Myocyte (in vitro differentiated cells): ENCODE results near the gene REC114. TPM values are rescaled to one million over a fixed set of nuclear protein-coding genes. Genes with fewer than 3 reads are reported as not detected.
"Not testable (repeated sequence)": the region's sequence is repeated elsewhere in the genome, so short reads cannot be mapped to it uniquely, and the experiment has no call there.

Source experiments
- DNase-seq: peaks from one replicate; pipeline ENCODE4 v3.0.0-alpha.2; 2012; ENCODE audit warnings: low read depth
- total RNA-seq: library from RNA; depleted of rRNA; stranded (reverse); fragments of >200 nt; gene quantifications from 2 replicates; pipeline ENCODE4 v1.2.3, GENCODE V29; 2014

Gene REC114
- total RNA-seq, 1 donor from 2014 or later: not detected

- no peak for DNase-seq
Observed at GRCh38 chr15:73455876-73456275, 12.9 kb downstream of the REC114 start.

DNA sequence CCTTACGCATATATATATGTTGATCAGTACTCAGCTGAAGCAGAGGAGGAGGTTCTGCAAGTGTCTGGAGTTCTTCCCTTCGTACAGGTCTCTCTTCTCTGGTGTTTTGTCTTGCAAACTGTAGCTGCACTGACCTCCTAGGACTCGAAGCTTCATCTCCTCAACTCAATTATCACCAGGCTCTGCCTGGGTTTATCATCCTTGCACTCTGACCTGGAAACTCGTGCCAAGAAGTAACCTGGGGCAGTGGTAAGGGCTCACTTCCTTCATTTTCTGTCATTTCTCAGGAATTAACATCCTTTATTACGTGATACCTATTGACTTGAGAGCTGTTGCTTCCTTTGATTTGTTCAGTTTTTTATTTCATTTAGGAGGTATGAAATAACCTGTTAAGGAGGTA, 14.4 kb downstream of the REC114 start:
- DNase-seq: no peak

- DNase-seq: no peak
Observed at GRCh38 chr15:73460662-73461061, 17.7 kb downstream of the REC114 start.

DNA sequence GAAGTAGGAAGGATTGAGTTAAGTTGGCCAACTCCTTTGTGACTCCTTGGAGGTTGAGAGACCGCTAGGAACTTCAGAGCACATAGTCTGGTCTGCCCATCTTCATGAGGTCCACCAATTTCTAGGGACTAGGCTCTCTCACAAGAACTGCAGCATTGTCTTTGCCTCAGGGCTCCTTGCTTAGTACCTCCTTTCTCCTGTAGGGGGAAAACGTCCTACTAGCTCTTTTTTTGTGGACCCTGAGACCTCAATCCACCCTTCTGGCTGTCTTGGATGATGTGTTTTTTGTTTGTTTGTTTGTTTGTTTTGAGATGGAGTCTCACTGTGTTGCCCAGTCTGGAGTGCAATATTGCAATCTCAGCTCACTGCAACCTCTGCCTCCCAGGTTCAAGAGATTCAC, 21.6 kb downstream of the REC114 start:
- no peak for DNase-seq

- DNase-seq: no peak
Observed at GRCh38 chr15:73467758-73468157, 24.8 kb downstream of the REC114 start.

- no peak for DNase-seq
Observed at GRCh38 chr15:73474785-73475184, 31.8 kb downstream of the REC114 start.

DNA sequence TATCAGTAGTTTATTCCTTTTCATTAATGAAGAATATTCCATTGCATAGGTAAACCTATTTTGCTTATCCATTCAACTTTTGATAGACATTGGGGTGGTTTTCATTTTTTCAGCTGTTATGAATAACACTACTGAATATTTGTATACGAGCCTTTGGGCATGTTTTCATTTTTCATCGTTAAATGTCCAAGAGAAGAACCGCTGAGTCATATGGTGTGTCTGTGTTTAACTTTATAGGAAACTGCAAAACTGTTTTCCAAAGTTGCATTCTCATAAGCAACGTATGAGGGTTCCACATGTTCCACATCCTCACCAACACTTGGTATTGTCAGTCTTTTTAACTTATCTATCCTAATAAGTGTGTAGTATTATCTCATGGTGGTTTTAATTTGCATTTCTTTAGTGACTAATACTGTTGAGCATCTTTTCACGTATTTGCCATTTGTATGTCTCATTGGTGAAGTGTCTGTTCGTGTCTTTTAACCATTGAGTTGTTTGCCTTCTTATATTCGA, 33.8 kb downstream of the REC114 start:
- no peak for DNase-seq

- DNase-seq: no peak
Observed at GRCh38 chr15:73480050-73480449, 37.1 kb downstream of the REC114 start.

- no peak for DNase-seq
Observed at GRCh38 chr15:73482166-73482565, 39.2 kb downstream of the REC114 start.

GRCh38 chr15:73483053-73483452, 40.1 kb downstream of the REC114 start:
- DNase-seq: no peak

- no peak for DNase-seq
Observed at GRCh38 chr15:73485372-73485771, 42.4 kb downstream of the REC114 start.

DNA sequence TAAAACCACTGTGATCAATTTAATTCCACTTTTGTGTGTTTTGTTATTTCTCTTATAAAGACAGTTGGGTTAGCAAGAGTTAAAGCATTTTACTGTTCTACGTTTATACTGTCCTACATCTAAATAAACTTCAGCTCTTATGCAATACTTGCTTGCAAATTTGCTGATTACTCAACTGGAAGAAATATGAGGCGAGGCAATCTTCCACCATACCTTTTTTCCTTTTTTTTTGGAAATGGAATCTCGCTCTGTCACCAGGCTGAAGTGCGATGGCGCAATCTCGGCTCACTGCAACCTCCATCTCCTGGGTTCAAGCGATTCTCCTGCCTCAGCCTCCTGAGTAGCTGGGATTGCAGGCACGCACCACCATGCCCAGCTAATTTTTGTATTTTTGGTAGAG, 42.9 kb downstream of the REC114 start:
- not testable (repeated sequence) for DNase-seq

DNA sequence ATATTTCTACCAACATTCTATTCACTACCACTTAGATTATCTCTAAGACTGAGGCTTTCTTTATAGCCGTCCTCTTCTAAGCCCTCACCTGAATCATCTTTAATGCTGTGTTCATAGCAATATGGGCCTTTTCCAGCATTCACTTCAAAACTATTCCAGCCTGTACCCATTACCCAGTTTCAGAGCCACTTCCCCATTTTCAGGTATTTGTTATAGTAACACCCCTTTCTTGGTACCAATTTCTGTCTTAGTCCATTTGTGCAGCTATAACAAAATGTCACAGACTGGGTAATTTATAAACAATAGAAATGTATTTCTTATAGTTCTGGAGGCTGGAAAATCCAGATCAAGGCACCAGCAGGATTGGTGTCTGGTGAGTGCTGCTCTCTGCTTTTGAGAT, 45.7 kb downstream of the REC114 start:
- no peak for DNase-seq

- DNase-seq: no peak
Observed at GRCh38 chr15:73493922-73494321, 51.0 kb downstream of the REC114 start.

DNA sequence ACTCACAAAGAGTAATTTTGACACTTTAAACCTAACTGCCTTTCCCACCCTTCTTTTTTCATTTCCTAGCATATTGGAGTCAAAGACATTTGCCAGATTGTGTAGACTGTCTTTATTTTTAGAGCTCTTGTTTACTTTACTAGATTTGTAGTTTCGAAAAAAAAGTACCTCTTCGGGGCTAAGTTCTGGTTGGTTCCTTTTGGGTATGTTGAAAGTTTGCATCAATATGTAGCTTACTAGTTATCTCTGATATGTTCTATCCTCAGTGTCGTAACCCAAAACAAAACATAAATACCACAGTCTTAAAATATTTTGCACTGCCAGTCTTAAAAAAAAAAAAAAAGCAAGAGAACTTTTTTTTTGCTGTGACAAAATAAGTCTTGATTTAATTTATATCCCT, 52.2 kb downstream of the REC114 start:
- DNase-seq: no peak

DNA sequence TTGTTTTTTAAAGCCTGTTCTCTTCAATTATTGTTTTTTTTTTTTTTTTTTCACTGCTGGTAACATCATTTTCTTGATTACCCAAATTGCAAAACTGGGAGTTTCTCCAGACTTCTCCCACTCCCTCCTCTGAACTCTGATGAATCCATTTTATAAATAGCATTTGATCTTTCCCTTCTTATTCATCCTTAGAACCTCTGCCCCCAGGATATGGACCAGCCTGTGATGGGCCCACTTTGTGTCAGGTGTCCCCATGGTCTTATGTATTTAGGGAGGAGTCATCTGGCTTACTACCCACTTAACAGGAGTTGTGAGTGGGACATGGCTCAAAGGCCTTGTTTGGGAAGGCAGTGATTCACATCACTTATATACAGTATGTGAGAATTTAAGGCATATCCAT, 57.7 kb downstream of the REC114 start:
- no peak for DNase-seq

DNA sequence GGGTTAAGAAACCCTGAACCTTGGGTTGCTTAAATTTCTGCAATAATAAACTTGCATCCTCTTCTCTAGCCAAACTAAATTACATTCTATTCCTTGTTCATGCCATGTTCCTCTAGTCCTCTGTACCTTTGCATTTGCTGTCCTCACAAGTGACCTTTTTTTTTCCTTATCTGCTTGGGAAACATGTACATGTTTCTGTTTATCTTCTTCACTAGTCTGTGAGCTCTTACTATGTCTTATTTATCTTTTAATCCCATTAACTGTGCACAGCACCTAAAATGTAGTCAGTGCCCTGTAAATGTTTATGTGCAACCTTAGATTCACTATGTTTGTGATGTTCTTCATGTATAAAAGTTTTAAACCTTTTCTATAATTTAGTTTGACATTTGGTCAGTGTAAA, 61.9 kb downstream of the REC114 start:
- no peak for DNase-seq

GRCh38 chr15:73515527-73515926, 72.6 kb downstream of the REC114 start:
- DNase-seq: no peak

- no peak for DNase-seq
Observed at GRCh38 chr15:73517566-73517965, 74.6 kb downstream of the REC114 start.

- DNase-seq: no peak
Observed at GRCh38 chr15:73518180-73518862, 75.4 kb downstream of the REC114 start.

DNA sequence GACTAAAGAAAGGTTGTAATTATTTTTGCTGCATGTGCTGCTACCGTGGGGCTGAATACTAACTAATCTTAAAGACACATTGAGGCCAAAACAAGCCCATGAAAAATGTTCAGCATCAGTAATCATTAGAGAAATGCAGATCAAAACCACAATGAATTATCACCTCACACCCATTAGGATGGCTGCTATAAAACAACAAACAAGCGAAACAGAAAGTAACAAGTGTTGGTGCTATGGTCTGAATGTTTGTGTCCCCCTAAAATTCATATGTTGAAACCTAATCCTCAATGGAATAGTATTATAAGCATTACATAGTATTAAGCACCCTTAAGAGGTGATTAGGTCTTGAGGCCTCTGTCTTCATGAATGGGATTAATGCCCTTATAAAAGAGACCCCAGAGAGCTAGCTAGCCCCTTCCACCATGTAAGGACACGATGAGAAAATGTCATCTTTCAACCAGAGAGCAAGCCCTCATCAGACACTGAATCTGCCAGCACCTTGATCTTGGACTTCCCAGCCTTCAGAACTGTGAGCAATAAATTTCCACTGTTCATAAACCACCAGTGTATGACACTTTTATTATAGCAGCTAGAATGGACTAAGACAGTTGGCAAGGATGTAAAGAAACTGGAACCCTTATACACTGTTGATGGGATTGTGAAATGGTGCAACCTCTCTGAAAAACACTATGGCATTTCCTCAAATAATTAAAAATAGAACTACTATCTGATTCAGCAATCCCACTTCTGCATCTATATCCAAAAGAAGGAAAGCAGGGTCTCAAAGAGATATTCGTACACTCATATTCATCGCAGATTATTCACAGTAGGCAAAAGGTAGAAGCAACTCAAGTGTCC, 76.1 kb downstream of the REC114 start:
- no peak for DNase-seq

DNA sequence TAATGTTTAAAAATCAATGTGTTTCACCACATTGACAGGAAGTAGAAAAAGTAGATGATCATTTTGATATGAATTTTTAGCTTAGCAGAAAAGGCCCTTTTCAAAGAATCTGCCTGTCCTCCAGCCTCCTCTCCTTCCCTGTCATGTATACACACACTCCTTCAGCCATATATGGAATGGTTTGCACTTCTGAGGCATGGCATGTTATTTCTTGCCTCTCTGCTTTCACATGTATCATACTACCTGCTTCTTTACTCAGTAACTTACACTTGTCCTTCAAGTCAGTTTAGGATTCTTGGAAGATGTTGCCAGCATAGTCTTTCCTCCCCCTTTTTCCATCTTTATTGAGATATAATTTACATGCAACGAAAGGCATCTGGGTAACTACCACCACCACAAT, 79.0 kb downstream of the REC114 start:
- no peak for DNase-seq

- DNase-seq: no peak
Observed at GRCh38 chr15:73524919-73525318, 82.0 kb downstream of the REC114 start.
